Vagina (tissue), 2 donors: ENCODE data around the gene KRTAP10-4. TPM values are rescaled to one million over a fixed set of nuclear protein-coding genes. Genes with fewer than 3 reads are reported as not detected.
A peak's percentile ranks its signal among the peaks of the same experiment; 100 is the strongest.

ENCODE experiments used
- DNase-seq, 2 donors: peaks; one replicate each; pipeline ENCODE4 v3.0.0-alpha.2; 2017; ENCODE audit errors: extremely low spot score in 2 of 2
- H3K27ac ChIP-seq: fragments of 200-600 bp; sonication (generic); one replicate; pipeline ENCODE4 v1.5.1; 2019
- H3K27me3 ChIP-seq: fragments of 200-600 bp; sonication (generic); one replicate; pipeline ENCODE4 v1.5.1; 2019
- H3K36me3 ChIP-seq, 2 donors: fragments of 200-600 bp; sonication (generic); one replicate each; pipeline ENCODE4 v1.5.1; 2017 to 2019
- H3K4me1 ChIP-seq: fragments of 200-600 bp; sonication (generic); one replicate; pipeline ENCODE4 v1.5.1; 2019
- H3K4me3 ChIP-seq, 2 donors: fragments of 200-600 bp; sonication (generic); 1 replicate in 1 of 2; 2 replicates in 1 of 2; pipeline ENCODE4 v1.5.1; 2016 to 2019
- H3K9me3 ChIP-seq: fragments of 200-600 bp; sonication (generic); one replicate; pipeline ENCODE4 v1.5.1; 2019
- CTCF ChIP-seq, 3 experiments: fragments of 450-650 bp in 2 of 3; fragments of 200-600 bp in 1 of 3; sonication (generic) in 1 of 3; IDR thresholded peaks; one replicate each; pipeline ENCODE4 v1.5.1; 2017 to 2019; ENCODE audit warnings: antibody characterized with exemption in 3 of 3, mild to moderate bottlenecking in 2 of 3, moderate library complexity in 2 of 3
- POLR2A ChIP-seq, 2 donors: fragments of 450-650 bp; IDR thresholded peaks; one replicate each; pipeline ENCODE4 v1.6.1; 2017; ENCODE audit warnings: antibody characterized with exemption in 2 of 2, mild to moderate bottlenecking in 2 of 2, moderate library complexity in 2 of 2
- POLR2AphosphoS5 ChIP-seq, 2 donors: sonication (generic); formaldehyde crosslinking; IDR thresholded peaks; one replicate each; pipeline ENCODE4 v1.9.0; 2017; ENCODE audit warnings: antibody characterized with exemption in 2 of 2, mild to moderate bottlenecking in 2 of 2, low read depth in 1 of 2; ENCODE audit not compliant: insufficient read depth in 1 of 2
- intact Hi-C: fragments of 100-400 bp; cut with DNase I; formaldehyde crosslinking; loops from one replicate; pipeline ENCODE4 v1.15.1; 2023
- total RNA-seq: library from RNA; depleted of rRNA; stranded (reverse); fragments of >200 nt; gene quantifications from one replicate; pipeline ENCODE4 v1.2.3, GENCODE V29; 2016

The KRTAP10-4 gene
- total RNA-seq, 1 donor from 2014 or later = not detected

- H3K27me3 ChIP-seq = no peaks in the 10 kb centered on the region
- no peaks in the 10 kb centered on the region for H3K9me3 ChIP-seq
- no peaks in the 10 kb centered on the region for H3K36me3 ChIP-seq
- no peak overlapping the region for H3K27ac ChIP-seq
- H3K4me3 ChIP-seq = no peak overlapping the region
- no peaks in the 10 kb centered on the region for H3K4me1 ChIP-seq
- intact Hi-C loops = no loop called here
- no peak for DNase-seq
- no peak for TF ChIP-seq POLR2AphosphoS5 (IDR thresholded peaks at IDR 0.05; ENCODE audit: insufficient read depth in 1 of 2, low read depth in 1 of 2)
- no peak for TF ChIP-seq POLR2A (IDR thresholded peaks at IDR 0.05)
- TF ChIP-seq CTCF (IDR thresholded peaks at IDR 0.05) = no peak
Measured at GRCh38 chr21:44542716-44543115, 30.8 kb upstream of the KRTAP10-4 start.

GRCh38 chr21:44544566-44544965 is 29.0 kb upstream of the KRTAP10-4 start:
- H3K9me3 ChIP-seq = no peaks in the 10 kb centered on the region
- no peak for TF ChIP-seq POLR2A (IDR thresholded peaks at IDR 0.05)
- TF ChIP-seq CTCF (IDR thresholded peaks at IDR 0.05) = no peak
- TF ChIP-seq POLR2AphosphoS5 (IDR thresholded peaks at IDR 0.05; ENCODE audit: insufficient read depth in 1 of 2, low read depth in 1 of 2) = no peak
- H3K4me3 ChIP-seq = no peak overlapping the region
- DNase-seq = peak in 1 of 2 donors; percentile 34
- H3K36me3 ChIP-seq = no peaks in the 10 kb centered on the region
- no peaks in the 10 kb centered on the region for H3K4me1 ChIP-seq
- H3K27me3 ChIP-seq = no peaks in the 10 kb centered on the region
- no peak overlapping the region for H3K27ac ChIP-seq
- intact Hi-C loops = no loop called here

- Histone ChIP-seq H3K27ac (no peak overlapping the region), H3K4me3 (no peak overlapping the region), H3K9me3 (no peaks in the 10 kb centered on the region), H3K27me3 (no peaks in the 10 kb centered on the region), H3K4me1 (no peaks in the 10 kb centered on the region), H3K36me3 (no peaks in the 10 kb centered on the region)
- DNase-seq = peak; percentile 65 to 82
- intact Hi-C loops = no loop called here
- TF ChIP-seq POLR2A (IDR thresholded peaks at IDR 0.05) = no peak
- no peak for TF ChIP-seq CTCF (IDR thresholded peaks at IDR 0.05)
- no peak for TF ChIP-seq POLR2AphosphoS5 (IDR thresholded peaks at IDR 0.05; ENCODE audit: insufficient read depth in 1 of 2, low read depth in 1 of 2)
Measured at GRCh38 chr21:44547656-44548331, 25.7 kb upstream of the KRTAP10-4 start.

- TF ChIP-seq CTCF (IDR thresholded peaks at IDR 0.05) (no peak), POLR2A (IDR thresholded peaks at IDR 0.05) (no peak), POLR2AphosphoS5 (IDR thresholded peaks at IDR 0.05; ENCODE audit: insufficient read depth in 1 of 2, low read depth in 1 of 2) (no peak)
- intact Hi-C loops = no loop called here
- Histone ChIP-seq H3K27ac (no peak overlapping the region), H3K36me3 (no peaks in the 10 kb centered on the region), H3K9me3 (no peaks in the 10 kb centered on the region), H3K27me3 (no peaks in the 10 kb centered on the region), H3K4me3 (no peak overlapping the region), H3K4me1 (no peaks in the 10 kb centered on the region)
- peak in 1 of 2 donors; percentile 13 for DNase-seq
Measured at GRCh38 chr21:44548381-44548780, 25.1 kb upstream of the KRTAP10-4 start.

GRCh38 chr21:44548922-44549321 is 24.6 kb upstream of the KRTAP10-4 start:
- H3K9me3 ChIP-seq = no peaks in the 10 kb centered on the region
- H3K36me3 ChIP-seq = no peaks in the 10 kb centered on the region
- H3K27ac ChIP-seq = no peak overlapping the region
- intact Hi-C loops = no loop called here
- H3K4me1 ChIP-seq = no peaks in the 10 kb centered on the region
- DNase-seq = peak in 1 of 2 donors; percentile 20
- no peak overlapping the region for H3K4me3 ChIP-seq
- H3K27me3 ChIP-seq = no peaks in the 10 kb centered on the region
- TF ChIP-seq CTCF (IDR thresholded peaks at IDR 0.05) (no peak), POLR2AphosphoS5 (IDR thresholded peaks at IDR 0.05; ENCODE audit: insufficient read depth in 1 of 2, low read depth in 1 of 2) (no peak), POLR2A (IDR thresholded peaks at IDR 0.05) (no peak)
